IMR-90 (cell line): ENCODE results near the gene CADM2. TPM values are rescaled to one million over a fixed set of nuclear protein-coding genes. Genes with fewer than 3 reads are reported as not detected.

ENCODE experiments used
- ATAC-seq: fragments of 200-7000 bp; cut with Tn5 transposase; 2 replicates; pipeline ENCODE4 v1.9.1; 2020; ENCODE audit warnings: low read depth, mild to moderate bottlenecking, moderate library complexity
- BruUV-seq: library from RNA; stranded (reverse); fragments of 400-500 nt; replicated peaks from 2 replicates; lab custom pipeline; 2021; lab: Mats Ljungman, UMichigan
- CTCF ChIA-PET: fragments of 300-600 bp; formaldehyde crosslinking; extraction: SDS; loops from one replicate; lab custom pipeline; 2021; ENCODE audit warnings: antibody characterized with exemption; lab: Yijun Ruan, JAX
- POLR2A ChIA-PET: fragments of 300-600 bp; sonication (Branson Sonifier 250); formaldehyde crosslinking; loops from one replicate; lab custom pipeline; 2022; ENCODE audit warnings: antibody characterized with exemption; ENCODE audit not compliant: unreplicated experiment; lab: Charles Lee
- DNase-seq: peaks from one replicate; pipeline ENCODE4 v3.0.0; 2013
- H2AFZ ChIP-seq: replicated peaks from 2 replicates; pipeline ENCODE3; 2013; ENCODE audit warnings: low read length, mild to moderate bottlenecking; ENCODE audit not compliant: poor library complexity
- H2AK5ac ChIP-seq: 2 replicates; pipeline ENCODE4 v1.6.1; 2013; ENCODE audit warnings: low read depth, low read length, inconsistent platforms
- H2AK9ac ChIP-seq: replicated peaks from 2 replicates; pipeline ENCODE3; 2013; ENCODE audit warnings: mild to moderate bottlenecking, low read depth, low read length, moderate library complexity; ENCODE audit not compliant: poor library complexity
- H2BK120ac ChIP-seq: 2 replicates; pipeline ENCODE4 v1.6.1; 2013; ENCODE audit warnings: low read depth, low read length, inconsistent platforms
- H2BK15ac ChIP-seq: 3 replicates; pipeline ENCODE4 v1.6.1; 2013; ENCODE audit warnings: low read depth, low read length, inconsistent platforms
- H2BK20ac ChIP-seq: 2 replicates; pipeline ENCODE4 v1.6.1; 2013; ENCODE audit warnings: low read depth, mild to moderate bottlenecking, inconsistent platforms, low read length, moderate library complexity
- H2BK5ac ChIP-seq: 2 replicates; pipeline ENCODE4 v1.6.1; 2013; ENCODE audit warnings: mild to moderate bottlenecking, low read depth, low read length, inconsistent platforms; ENCODE audit not compliant: poor library complexity, severe bottlenecking
- H3K14ac ChIP-seq: replicated peaks from 2 replicates; pipeline ENCODE4 v1.6.1; 2013; ENCODE audit warnings: low read depth, low read length, inconsistent platforms
- H3K18ac ChIP-seq: 2 replicates; pipeline ENCODE4 v1.6.1; 2013; ENCODE audit warnings: low read depth, low read length, control low read depth
- H3K23ac ChIP-seq: 2 replicates; pipeline ENCODE4 v1.6.1; 2013; ENCODE audit warnings: low read depth, low read length, inconsistent platforms
- H3K27ac ChIP-seq: 2 replicates; pipeline ENCODE4 v1.5.1; 2013; ENCODE audit warnings: mild to moderate bottlenecking, control low read depth, low read length; ENCODE audit not compliant: insufficient read depth
- H3K27me3 ChIP-seq: 2 replicates; pipeline ENCODE4 v1.6.1; 2013; ENCODE audit warnings: low read length; ENCODE audit not compliant: control insufficient read depth, insufficient read depth
- H3K36me3 ChIP-seq: 2 replicates; pipeline ENCODE4 v1.6.1; 2013; ENCODE audit warnings: low read length, mixed read lengths; ENCODE audit not compliant: control insufficient read depth, insufficient read depth
- H3K4ac ChIP-seq: 2 replicates; pipeline ENCODE4 v1.6.1; 2013; ENCODE audit warnings: low read depth, low read length, inconsistent platforms
- H3K4me1 ChIP-seq: 2 replicates; pipeline ENCODE4 v1.6.1; 2013; ENCODE audit warnings: low read length, mixed read lengths; ENCODE audit not compliant: control insufficient read depth, insufficient read depth
- H3K4me2 ChIP-seq: 2 replicates; pipeline ENCODE4 v1.6.1; 2013; ENCODE audit warnings: low read depth, mild to moderate bottlenecking, control low read depth, low read length, moderate library complexity
- H3K4me3 ChIP-seq: 2 replicates; pipeline ENCODE4 v1.5.1; 2013; ENCODE audit warnings: low read depth, mild to moderate bottlenecking, control low read depth, low read length, moderate library complexity; ENCODE audit not compliant: insufficient read depth
- H3K56ac ChIP-seq: 2 replicates; pipeline ENCODE4 v1.6.1; 2013; ENCODE audit warnings: low read length, inconsistent platforms; ENCODE audit not compliant: insufficient read depth; ENCODE audit errors: extremely low read depth
- H3K79me1 ChIP-seq, 2 experiments: 2 replicates each; pipeline ENCODE4 v1.6.1; 2013; ENCODE audit warnings: low read length in 2 of 2, inconsistent platforms in 1 of 2, low read depth in 1 of 2
- H3K9ac ChIP-seq: 2 replicates; pipeline ENCODE4 v1.6.1; 2013; ENCODE audit warnings: low read depth, low read length, control low read depth
- H3K9me1 ChIP-seq: 2 replicates; pipeline ENCODE4 v1.6.1; 2013; ENCODE audit warnings: low read length, inconsistent platforms; ENCODE audit not compliant: insufficient read depth
- H3K9me3 ChIP-seq: 2 replicates; pipeline ENCODE4 v1.6.1; 2013; ENCODE audit warnings: low read length; ENCODE audit not compliant: control insufficient read depth, insufficient read depth
- H4K20me1 ChIP-seq: 2 replicates; pipeline ENCODE4 v1.6.1; 2013; ENCODE audit warnings: low read length, inconsistent platforms; ENCODE audit not compliant: insufficient read depth
- H4K5ac ChIP-seq: 2 replicates; pipeline ENCODE4 v1.6.1; 2013; ENCODE audit warnings: mild to moderate bottlenecking, low read depth, low read length, control low read depth
- H4K8ac ChIP-seq, 2 experiments: 2 replicates each; pipeline ENCODE4 v1.6.1; 2013; ENCODE audit warnings: low read depth in 2 of 2, low read length in 2 of 2, control low read depth in 1 of 2, inconsistent platforms in 1 of 2
- H4K91ac ChIP-seq: 2 replicates; pipeline ENCODE4 v1.6.1; 2013; ENCODE audit warnings: low read depth, low read length, inconsistent platforms; ENCODE audit not compliant: insufficient read depth
- MAZ ChIP-seq: IDR thresholded peaks from 2 replicates; pipeline ENCODE4 v1.6.1; 2012; ENCODE audit warnings: low read depth, mild to moderate bottlenecking, low read length, improper control_type of control experiment, moderate library complexity, borderline replicate concordance
- RCOR1 ChIP-seq: IDR thresholded peaks from 2 replicates; pipeline ENCODE4 v1.6.1; 2012; ENCODE audit warnings: mild to moderate bottlenecking, low read length, improper control_type of control experiment; ENCODE audit not compliant: insufficient replicate concordance
- USF2 ChIP-seq: fragments of 150-350 bp; IDR thresholded peaks from 2 replicates; pipeline ENCODE4 v1.6.1; 2017; ENCODE audit warnings: mild to moderate bottlenecking, antibody characterized with exemption, low read length, low read depth
- WGBS, 2 experiments: methylation state at CpG; one replicate each; pipeline versions ENCODE4 v1.1.5 to v1.1.7; 2013; ENCODE audit warnings: missing lambda C conversion rate in 2 of 2; ENCODE audit not compliant: insufficient read length in 1 of 2; ENCODE audit errors: extremely low coverage in 2 of 2; 5-methylcytosine and 5-hydroxymethylcytosine counted together
- dilution Hi-C: fragments of 300-500 bp; cut with HindIII; formaldehyde crosslinking; loops from one replicate; pipeline ENCODE4 v1.14.3; 2018; ENCODE audit warnings: low sequenced_read_pairs; ENCODE audit not compliant: unreplicated experiment
- in situ Hi-C: fragments of 300-500 bp; cut with MboI; formaldehyde crosslinking; loops from 3 replicates; pipeline ENCODE4 v1.14.3; 2019; ENCODE audit warnings: low sequenced_read_pairs, inconsistent platforms, mixed read lengths
- intact Hi-C: fragments of 100-400 bp; cut with micrococcal nuclease; formaldehyde crosslinking; loops from 2 replicates; pipeline ENCODE4 v1.10.0; 2022
- polyA plus RNA-seq, 3 experiments: library from polyadenylated mRNA; depleted of rRNA; stranded (reverse); fragments of >200 nt; gene quantifications; 2 replicates each; pipeline ENCODE4 v1.2.3, GENCODE V29; 2012; ENCODE audit warnings: low replicate concordance in 1 of 3
- total RNA-seq: library from RNA; depleted of rRNA; stranded (reverse); fragments of >200 nt; gene quantifications from 2 replicates; pipeline ENCODE4 v1.2.3, GENCODE V29; 2012

Gene CADM2
- total and polyA plus RNA-seq, 2 of the 4 experiments (the other 2 are of a cell fraction), result not detected

GRCh38 chr3:84983490-84983889 is 24.7 kb downstream of the CADM2 start:
- Histone ChIP-seq H4K91ac (no peak overlapping the region), H2BK120ac (no peak overlapping the region), H2AK5ac (no peak overlapping the region), H3K23ac (no peak overlapping the region), H4K20me1 (no peaks in the 10 kb centered on the region), H3K56ac (no peak overlapping the region), H2AFZ (no peak overlapping the region), H3K4me3 (no peak overlapping the region), H3K4me2 (no peak overlapping the region), H3K4me1 (no peaks in the 10 kb centered on the region), H3K9me3 (no peaks in the 10 kb centered on the region), H2BK20ac (no peak overlapping the region), H3K9me1 (no peaks in the 10 kb centered on the region), H4K5ac (no peak overlapping the region), H3K27me3 (no peaks in the 10 kb centered on the region), H3K9ac (no peak overlapping the region), H3K14ac (no peak overlapping the region), H2BK5ac (no peak overlapping the region), H3K4ac (no peak overlapping the region), H4K8ac (no peak overlapping the region), H3K27ac (no peak overlapping the region), H3K79me1 (no peaks in the 10 kb centered on the region), H2BK15ac (no peak overlapping the region), H2AK9ac (no peak overlapping the region), H3K36me3 (no peaks in the 10 kb centered on the region), H3K18ac (no peak overlapping the region)
- TF ChIP-seq RCOR1 (no peak), MAZ (no peak), USF2 (no peak)
- in situ Hi-C loops, result no loop called here
- ATAC-seq (no peak), DNase-seq (no peak)
- intact Hi-C loops, result no loop called here
- WGBS, 2 experiments, result no CpG with 5 or more reads among the region's 3 CpGs
- POLR2A ChIA-PET, result no interaction called here
- no TSS peak for BruUV-seq
- dilution Hi-C loops, result no loop called here
- CTCF ChIA-PET, result no interaction called here
